Liver (tissue), 9 donors: ENCODE data around the gene ARHGEF12. TPM values are rescaled to one million over a fixed set of nuclear protein-coding genes. Genes with fewer than 3 reads are reported as not detected.

Source experiments
- DNase-seq: peaks from one replicate; pipeline ENCODE4 v3.0.0-alpha.2; 2017; ENCODE audit warnings: low spot score
- H3K27ac ChIP-seq, 2 donors: one replicate each; pipeline ENCODE4 v1.7.0; 2013; ENCODE audit warnings: inconsistent platforms in 2 of 2, low read length in 2 of 2, control low read depth in 1 of 2, low read depth in 1 of 2, mild to moderate bottlenecking in 1 of 2
- H3K27me3 ChIP-seq, 4 donors: one replicate each; pipeline versions ENCODE4 v1.6.1 to v1.7.0; 2013; ENCODE audit warnings: low read length in 3 of 4, inconsistent platforms in 1 of 4, mild to moderate bottlenecking in 1 of 4, moderate library complexity in 1 of 4; ENCODE audit not compliant: control insufficient read depth in 4 of 4, insufficient read depth in 4 of 4
- H3K36me3 ChIP-seq, 4 donors: one replicate each; pipeline versions ENCODE4 v1.6.1 to v1.7.0; 2013; ENCODE audit warnings: low read length in 3 of 4, mild to moderate bottlenecking in 3 of 4, low read depth in 1 of 4, moderate library complexity in 1 of 4; ENCODE audit not compliant: control insufficient read depth in 4 of 4, insufficient read depth in 3 of 4
- H3K4me1 ChIP-seq, 4 donors: one replicate each; pipeline versions ENCODE4 v1.6.1 to v1.7.0; 2013; ENCODE audit warnings: low read length in 3 of 4, mild to moderate bottlenecking in 3 of 4, moderate library complexity in 1 of 4; ENCODE audit not compliant: control insufficient read depth in 4 of 4, insufficient read depth in 4 of 4
- H3K4me3 ChIP-seq, 3 donors: one replicate each; pipeline versions ENCODE4 v1.6.1 to v1.7.0; 2013; ENCODE audit warnings: low read length in 3 of 3, control low read depth in 1 of 3, low read depth in 1 of 3, mild to moderate bottlenecking in 1 of 3
- H3K9ac ChIP-seq, 2 donors: one replicate each; pipeline ENCODE4 v1.7.0; 2013; ENCODE audit warnings: low read length in 2 of 2, mild to moderate bottlenecking in 2 of 2, moderate library complexity in 2 of 2, control low read depth in 1 of 2, low read depth in 1 of 2
- H3K9me3 ChIP-seq, 4 donors: one replicate each; pipeline versions ENCODE4 v1.6.1 to v1.7.0; 2013; ENCODE audit warnings: low read length in 3 of 4; ENCODE audit not compliant: control insufficient read depth in 4 of 4
- ATF3 ChIP-seq: IDR thresholded peaks from 2 replicates; pipeline ENCODE4 v1.6.1; 2016; ENCODE audit warnings: antibody characterized with exemption
- EGR1 ChIP-seq, 2 donors: IDR thresholded peaks; 2 replicates each; pipeline ENCODE4 v1.6.1; 2016 to 2018; ENCODE audit warnings: antibody characterized with exemption in 2 of 2, low read depth in 2 of 2
- FOXA1 ChIP-seq: IDR thresholded peaks from 2 replicates; pipeline ENCODE4 v1.6.1; 2016; ENCODE audit warnings: antibody characterized with exemption
- FOXA2 ChIP-seq: IDR thresholded peaks from 2 replicates; pipeline ENCODE4 v1.6.1; 2016; ENCODE audit warnings: antibody characterized with exemption
- GABPA ChIP-seq, 2 donors: IDR thresholded peaks in 1 of 2; conservative IDR thresholded peaks in 1 of 2; 2 replicates each; pipeline ENCODE4 v1.6.1; 2016; ENCODE audit warnings: antibody characterized with exemption in 2 of 2, mild to moderate bottlenecking in 1 of 2, moderate library complexity in 1 of 2
- HNF4A ChIP-seq, 2 donors: conservative IDR thresholded peaks; 2 replicates each; pipeline ENCODE4 v1.6.1; 2016; ENCODE audit warnings: antibody characterized with exemption in 2 of 2, mild to moderate bottlenecking in 2 of 2
- HNF4G ChIP-seq: IDR thresholded peaks from 2 replicates; pipeline ENCODE4 v1.6.1; 2016; ENCODE audit warnings: antibody characterized with exemption
- JUND ChIP-seq, 2 donors: IDR thresholded peaks; 2 replicates each; pipeline ENCODE4 v1.6.1; 2016; ENCODE audit warnings: antibody characterized with exemption in 2 of 2
- NR2F2 ChIP-seq: IDR thresholded peaks from 2 replicates; pipeline ENCODE4 v1.6.1; 2016; ENCODE audit warnings: antibody characterized with exemption
- RAD21 ChIP-seq, 2 donors: IDR thresholded peaks; 2 replicates each; pipeline ENCODE4 v1.6.1; 2016; ENCODE audit warnings: antibody characterized with exemption in 2 of 2, mild to moderate bottlenecking in 2 of 2
- RXRA ChIP-seq, 2 donors: IDR thresholded peaks; 2 replicates each; pipeline ENCODE4 v1.6.1; 2017 to 2018; ENCODE audit warnings: antibody characterized with exemption in 2 of 2, mild to moderate bottlenecking in 1 of 2
- SP1 ChIP-seq: IDR thresholded peaks from 2 replicates; pipeline ENCODE4 v1.6.1; 2018; ENCODE audit warnings: antibody characterized with exemption, mild to moderate bottlenecking
- TAF1 ChIP-seq: conservative IDR thresholded peaks from 2 replicates; pipeline ENCODE4 v1.6.1; 2016; ENCODE audit warnings: antibody characterized with exemption, mild to moderate bottlenecking
- YY1 ChIP-seq: IDR thresholded peaks from 2 replicates; pipeline ENCODE4 v1.6.1; 2016; ENCODE audit warnings: antibody characterized with exemption, mild to moderate bottlenecking
- WGBS: extraction: QIAGEN DNeasy Blood & Tissue Kit; methylation state at CpG from one replicate; pipeline ENCODE4 v1.1.7; 2013; 5-methylcytosine and 5-hydroxymethylcytosine counted together
- polyA plus RNA-seq, 2 donors: library from polyadenylated mRNA; stranded (reverse) in 1 of 2; unstranded in 1 of 2; fragments of 200-250 nt in 1 of 2; fragments of >200 nt in 1 of 2; fragmentation: Nextera tagmentation in 1 of 2; extraction: Ambion mirVana in 1 of 2; gene quantifications; one replicate each; pipeline versions ENCODE4 v1.2.1 to v1.2.3, GENCODE V29; 2013 to 2015
- total RNA-seq, 2 donors: library from RNA; depleted of rRNA; stranded (reverse); fragments of >200 nt; gene quantifications; one replicate each; pipeline ENCODE4 v1.2.3, GENCODE V29; 2014
- TF ChIP-seq, protein P1 (sequence below): IDR thresholded peaks from 2 replicates; pipeline ENCODE4 v1.6.1; 2016; ENCODE audit warnings: antibody characterized with exemption
- TF ChIP-seq, protein P2 (sequence below): IDR thresholded peaks from 2 replicates; pipeline ENCODE4 v1.6.1; 2016; ENCODE audit warnings: antibody characterized with exemption, mild to moderate bottlenecking
- TF ChIP-seq, protein P3 (sequence below): IDR thresholded peaks from 2 replicates; pipeline ENCODE4 v1.6.1; 2016; ENCODE audit warnings: antibody characterized with exemption
- TF ChIP-seq, protein P4 (sequence below): fragments of 150-350 bp; IDR thresholded peaks from 2 replicates; pipeline ENCODE4 v1.5.1; 2017; ENCODE audit warnings: improper control_type of control experiment, low read depth, low read length; ENCODE audit not compliant: missing input control
- donor health status: healthy.
- donor health status: healthy.
- donor health status: healthy.
- donor health status: healthy.
- donor health status: healthy.

Gene ARHGEF12
- total and polyA plus RNA-seq, 4 donors, result 28.0 to 169 (median 53.9) TPM

DNA sequence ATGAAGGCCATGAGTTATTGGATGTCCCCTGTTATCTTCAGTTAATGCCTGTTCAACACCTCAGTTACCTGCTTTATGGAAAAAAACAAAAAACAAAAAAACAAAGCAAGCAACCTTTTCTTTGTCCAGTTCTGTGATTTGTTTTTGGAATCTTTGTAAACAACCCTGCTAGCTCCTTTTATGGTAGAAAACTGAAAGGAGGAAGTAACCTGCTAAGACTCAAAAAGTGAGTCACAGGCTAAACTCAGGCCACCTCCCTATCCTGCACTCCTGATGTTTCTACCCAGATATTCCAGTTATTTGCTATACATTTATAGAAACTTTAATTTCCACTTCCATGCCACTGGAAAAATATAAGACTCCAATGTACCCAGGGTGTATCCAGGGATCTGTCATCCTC lies 31.7 kb upstream of the ARHGEF12 start:
- Histone ChIP-seq H3K27ac (no peak overlapping the region), H3K9ac (no peak overlapping the region), H3K9me3 (no peaks in the 10 kb centered on the region), H3K4me1 (peaks cover 0 to 4% (median 2%) of the 10 kb centered on the region in 4 donors), H3K4me3 (no peak overlapping the region), H3K27me3 (no peaks in the 10 kb centered on the region), H3K36me3 (no peaks in the 10 kb centered on the region)
- TF ChIP-seq HNF4G (no peak), FOXA2 (no peak), JUND (IDR thresholded peaks at IDR 0.05) (no peak), GABPA (IDR thresholded peaks at IDR 0.05 in 1 of 2, conservative IDR thresholded peaks at IDR 0.05 in 1 of 2) (no peak), NR2F2 (no peak), SP1 (no peak), TAF1 (no peak), EGR1 (IDR thresholded peaks at IDR 0.05; ENCODE audit: low read depth in 2 of 2) (no peak), ATF3 (no peak), RAD21 (IDR thresholded peaks at IDR 0.05) (no peak), YY1 (no peak), FOXA1 (no peak), RXRA (IDR thresholded peaks at IDR 0.05) (no peak)
- TF ChIP-seq, protein P1, sequence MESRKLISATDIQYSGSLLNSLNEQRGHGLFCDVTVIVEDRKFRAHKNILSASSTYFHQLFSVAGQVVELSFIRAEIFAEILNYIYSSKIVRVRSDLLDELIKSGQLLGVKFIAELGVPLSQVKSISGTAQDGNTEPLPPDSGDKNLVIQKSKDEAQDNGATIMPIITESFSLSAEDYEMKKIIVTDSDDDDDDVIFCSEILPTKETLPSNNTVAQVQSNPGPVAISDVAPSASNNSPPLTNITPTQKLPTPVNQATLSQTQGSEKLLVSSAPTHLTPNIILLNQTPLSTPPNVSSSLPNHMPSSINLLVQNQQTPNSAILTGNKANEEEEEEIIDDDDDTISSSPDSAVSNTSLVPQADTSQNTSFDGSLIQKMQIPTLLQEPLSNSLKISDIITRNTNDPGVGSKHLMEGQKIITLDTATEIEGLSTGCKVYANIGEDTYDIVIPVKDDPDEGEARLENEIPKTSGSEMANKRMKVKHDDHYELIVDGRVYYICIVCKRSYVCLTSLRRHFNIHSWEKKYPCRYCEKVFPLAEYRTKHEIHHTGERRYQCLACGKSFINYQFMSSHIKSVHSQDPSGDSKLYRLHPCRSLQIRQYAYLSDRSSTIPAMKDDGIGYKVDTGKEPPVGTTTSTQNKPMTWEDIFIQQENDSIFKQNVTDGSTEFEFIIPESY, result no peak
- TF ChIP-seq, protein P2, sequence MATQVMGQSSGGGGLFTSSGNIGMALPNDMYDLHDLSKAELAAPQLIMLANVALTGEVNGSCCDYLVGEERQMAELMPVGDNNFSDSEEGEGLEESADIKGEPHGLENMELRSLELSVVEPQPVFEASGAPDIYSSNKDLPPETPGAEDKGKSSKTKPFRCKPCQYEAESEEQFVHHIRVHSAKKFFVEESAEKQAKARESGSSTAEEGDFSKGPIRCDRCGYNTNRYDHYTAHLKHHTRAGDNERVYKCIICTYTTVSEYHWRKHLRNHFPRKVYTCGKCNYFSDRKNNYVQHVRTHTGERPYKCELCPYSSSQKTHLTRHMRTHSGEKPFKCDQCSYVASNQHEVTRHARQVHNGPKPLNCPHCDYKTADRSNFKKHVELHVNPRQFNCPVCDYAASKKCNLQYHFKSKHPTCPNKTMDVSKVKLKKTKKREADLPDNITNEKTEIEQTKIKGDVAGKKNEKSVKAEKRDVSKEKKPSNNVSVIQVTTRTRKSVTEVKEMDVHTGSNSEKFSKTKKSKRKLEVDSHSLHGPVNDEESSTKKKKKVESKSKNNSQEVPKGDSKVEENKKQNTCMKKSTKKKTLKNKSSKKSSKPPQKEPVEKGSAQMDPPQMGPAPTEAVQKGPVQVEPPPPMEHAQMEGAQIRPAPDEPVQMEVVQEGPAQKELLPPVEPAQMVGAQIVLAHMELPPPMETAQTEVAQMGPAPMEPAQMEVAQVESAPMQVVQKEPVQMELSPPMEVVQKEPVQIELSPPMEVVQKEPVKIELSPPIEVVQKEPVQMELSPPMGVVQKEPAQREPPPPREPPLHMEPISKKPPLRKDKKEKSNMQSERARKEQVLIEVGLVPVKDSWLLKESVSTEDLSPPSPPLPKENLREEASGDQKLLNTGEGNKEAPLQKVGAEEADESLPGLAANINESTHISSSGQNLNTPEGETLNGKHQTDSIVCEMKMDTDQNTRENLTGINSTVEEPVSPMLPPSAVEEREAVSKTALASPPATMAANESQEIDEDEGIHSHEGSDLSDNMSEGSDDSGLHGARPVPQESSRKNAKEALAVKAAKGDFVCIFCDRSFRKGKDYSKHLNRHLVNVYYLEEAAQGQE, result no peak
- no peak for DNase-seq

- Histone ChIP-seq H3K9me3 (no peaks in the 10 kb centered on the region), H3K4me3 (no peak overlapping the region), H3K27ac (no peak overlapping the region), H3K4me1 (peaks cover 0 to 4% (median 2%) of the 10 kb centered on the region in 4 donors), H3K36me3 (no peaks in the 10 kb centered on the region), H3K9ac (no peak overlapping the region), H3K27me3 (no peaks in the 10 kb centered on the region)
- no peak for DNase-seq
- TF ChIP-seq, protein P3, sequence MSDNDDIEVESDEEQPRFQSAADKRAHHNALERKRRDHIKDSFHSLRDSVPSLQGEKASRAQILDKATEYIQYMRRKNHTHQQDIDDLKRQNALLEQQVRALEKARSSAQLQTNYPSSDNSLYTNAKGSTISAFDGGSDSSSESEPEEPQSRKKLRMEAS, result no peak
- TF ChIP-seq RAD21 (IDR thresholded peaks at IDR 0.05) (no peak), HNF4G (no peak), FOXA2 (no peak), HNF4A (conservative IDR thresholded peaks at IDR 0.05) (no peak), RXRA (IDR thresholded peaks at IDR 0.05) (no peak), EGR1 (IDR thresholded peaks at IDR 0.05; ENCODE audit: low read depth in 2 of 2) (no peak), NR2F2 (no peak), FOXA1 (no peak)
- TF ChIP-seq, protein P1, result no peak
- TF ChIP-seq, protein P2, result no peak
- TF ChIP-seq, protein P4, sequence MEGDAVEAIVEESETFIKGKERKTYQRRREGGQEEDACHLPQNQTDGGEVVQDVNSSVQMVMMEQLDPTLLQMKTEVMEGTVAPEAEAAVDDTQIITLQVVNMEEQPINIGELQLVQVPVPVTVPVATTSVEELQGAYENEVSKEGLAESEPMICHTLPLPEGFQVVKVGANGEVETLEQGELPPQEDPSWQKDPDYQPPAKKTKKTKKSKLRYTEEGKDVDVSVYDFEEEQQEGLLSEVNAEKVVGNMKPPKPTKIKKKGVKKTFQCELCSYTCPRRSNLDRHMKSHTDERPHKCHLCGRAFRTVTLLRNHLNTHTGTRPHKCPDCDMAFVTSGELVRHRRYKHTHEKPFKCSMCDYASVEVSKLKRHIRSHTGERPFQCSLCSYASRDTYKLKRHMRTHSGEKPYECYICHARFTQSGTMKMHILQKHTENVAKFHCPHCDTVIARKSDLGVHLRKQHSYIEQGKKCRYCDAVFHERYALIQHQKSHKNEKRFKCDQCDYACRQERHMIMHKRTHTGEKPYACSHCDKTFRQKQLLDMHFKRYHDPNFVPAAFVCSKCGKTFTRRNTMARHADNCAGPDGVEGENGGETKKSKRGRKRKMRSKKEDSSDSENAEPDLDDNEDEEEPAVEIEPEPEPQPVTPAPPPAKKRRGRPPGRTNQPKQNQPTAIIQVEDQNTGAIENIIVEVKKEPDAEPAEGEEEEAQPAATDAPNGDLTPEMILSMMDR, result no peak
- WGBS, result 79% methylated on average over 12 of the region's 12 CpGs
Observed at GRCh38 chr11:120305286-120305685, 30.9 kb upstream of the ARHGEF12 start.
